Body of pancreas (tissue), 4 donors: ENCODE results near the gene ELK1.

Source experiments
- CTCF ChIP-seq, 7 experiments: fragments of 450-650 bp in 4 of 7; fragments of 200-600 bp in 3 of 7; sonication (generic) in 3 of 7; IDR thresholded peaks; one replicate each; pipeline ENCODE4 v1.5.1; 2016 to 2019; ENCODE audit warnings: antibody characterized with exemption in 7 of 7
- POLR2A ChIP-seq, 3 donors: fragments of 450-650 bp; IDR thresholded peaks; one replicate each; pipeline ENCODE4 v1.6.1; 2016; ENCODE audit warnings: antibody characterized with exemption in 3 of 3, mild to moderate bottlenecking in 2 of 3

- TF ChIP-seq CTCF (IDR thresholded peaks at IDR 0.05) (no peak), POLR2A (IDR thresholded peaks at IDR 0.05) (no peak)
These were observed 17.7 kb downstream of the ELK1 start for GRCh38 chrX:47632666-47633065.
